Neural progenitor cell (in vitro differentiated cells): ENCODE results near the gene BCL2L12.

Experiments
- EZH2phosphoT487 ChIP-seq: fragments of 200-600 bp; sonication (generic); IDR thresholded peaks from 2 replicates; pipeline ENCODE4 v1.6.1; 2017; ENCODE audit warnings: antibody characterized with exemption
- TF ChIP-seq, protein P1 (sequence below): fragments of 200-600 bp; sonication (generic); IDR thresholded peaks from 2 replicates; pipeline ENCODE4 v1.5.1; 2017; ENCODE audit warnings: antibody characterized with exemption, mild to moderate bottlenecking

DNA sequence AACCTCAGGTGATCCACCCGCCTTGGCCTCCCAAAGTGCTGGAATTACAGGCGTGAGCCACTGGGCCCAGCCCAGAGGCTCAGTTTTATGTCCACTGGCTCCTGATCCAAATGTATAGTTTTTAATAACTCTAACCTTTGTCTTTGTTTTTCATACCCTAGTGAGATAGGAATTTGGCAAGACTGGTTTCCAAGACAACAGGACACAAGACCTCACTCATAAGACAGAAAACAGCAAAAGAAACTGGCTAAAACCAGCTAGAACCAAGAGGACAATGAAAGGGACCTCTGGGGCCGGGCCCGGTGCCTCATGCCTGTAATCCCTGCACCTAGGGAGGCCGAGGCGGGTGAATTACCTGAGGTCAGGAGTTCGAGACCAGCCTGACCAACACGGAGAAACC, 52.8 kb downstream of the BCL2L12 start:
- TF ChIP-seq, protein P1, sequence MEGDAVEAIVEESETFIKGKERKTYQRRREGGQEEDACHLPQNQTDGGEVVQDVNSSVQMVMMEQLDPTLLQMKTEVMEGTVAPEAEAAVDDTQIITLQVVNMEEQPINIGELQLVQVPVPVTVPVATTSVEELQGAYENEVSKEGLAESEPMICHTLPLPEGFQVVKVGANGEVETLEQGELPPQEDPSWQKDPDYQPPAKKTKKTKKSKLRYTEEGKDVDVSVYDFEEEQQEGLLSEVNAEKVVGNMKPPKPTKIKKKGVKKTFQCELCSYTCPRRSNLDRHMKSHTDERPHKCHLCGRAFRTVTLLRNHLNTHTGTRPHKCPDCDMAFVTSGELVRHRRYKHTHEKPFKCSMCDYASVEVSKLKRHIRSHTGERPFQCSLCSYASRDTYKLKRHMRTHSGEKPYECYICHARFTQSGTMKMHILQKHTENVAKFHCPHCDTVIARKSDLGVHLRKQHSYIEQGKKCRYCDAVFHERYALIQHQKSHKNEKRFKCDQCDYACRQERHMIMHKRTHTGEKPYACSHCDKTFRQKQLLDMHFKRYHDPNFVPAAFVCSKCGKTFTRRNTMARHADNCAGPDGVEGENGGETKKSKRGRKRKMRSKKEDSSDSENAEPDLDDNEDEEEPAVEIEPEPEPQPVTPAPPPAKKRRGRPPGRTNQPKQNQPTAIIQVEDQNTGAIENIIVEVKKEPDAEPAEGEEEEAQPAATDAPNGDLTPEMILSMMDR: no peak
- no peak for TF ChIP-seq EZH2phosphoT487
